A549 (cell line): Measurements from ENCODE around the gene PPP1R14D.

ENCODE experiments used
- BHLHE40 ChIP-seq: IDR thresholded peaks from 2 replicates; pipeline ENCODE4 v1.6.1; 2012; ENCODE audit warnings: low read depth, low read length, inconsistent platforms
- CHD2 ChIP-seq: fragments of 150-350 bp; IDR thresholded peaks from 2 replicates; pipeline ENCODE4 v1.6.1; 2014; ENCODE audit warnings: low read length; ENCODE audit not compliant: partially characterized antibody
- EP300 ChIP-seq, 2 experiments: fragments of >200 bp; sonication (Bioruptor Twin); formaldehyde crosslinking; IDR thresholded peaks; 2 replicates in 1 of 2; 3 replicates in 1 of 2; pipeline ENCODE4 v1.6.1; 2016 to 2017
- MAZ ChIP-seq: fragments of 150-350 bp; IDR thresholded peaks from 2 replicates; pipeline ENCODE4 v1.6.1; 2014; ENCODE audit warnings: antibody characterized with exemption, low read depth, low read length, borderline replicate concordance
- MYC ChIP-seq: IDR thresholded peaks from 2 replicates; pipeline ENCODE4 v1.6.1; 2012; ENCODE audit warnings: mild to moderate bottlenecking, inconsistent platforms, low read length, improper control_type of control experiment, borderline replicate concordance
- NPAS2 ChIP-seq: fragments of 250-450 bp; sonication (Bioruptor Pico); IDR thresholded peaks from 2 replicates; pipeline ENCODE4 v1.8.0; 2022; ENCODE audit warnings: mild to moderate bottlenecking, moderate library complexity, borderline replicate concordance
- POLR2A ChIP-seq: IDR thresholded peaks from 2 replicates; pipeline ENCODE4 v1.6.1; 2012; ENCODE audit warnings: mild to moderate bottlenecking, low read length
- RAD21 ChIP-seq, 2 experiments: fragments of >200 bp in 1 of 2; sonication (Bioruptor Twin) in 1 of 2; formaldehyde crosslinking in 1 of 2; IDR thresholded peaks in 1 of 2; conservative IDR thresholded peaks in 1 of 2; 2 replicates in 1 of 2; 3 replicates in 1 of 2; pipeline ENCODE4 v1.6.1; 2012 to 2018; ENCODE audit warnings: inconsistent platforms in 1 of 2
- RCOR1 ChIP-seq: fragments of 150-350 bp; IDR thresholded peaks from 2 replicates; pipeline ENCODE4 v1.6.1; 2014; ENCODE audit warnings: antibody characterized with exemption, low read length, low read depth
- REST ChIP-seq: fragments of 200-600 bp; sonication (generic); IDR thresholded peaks from 2 replicates; pipeline ENCODE4 v1.6.1; 2016; ENCODE audit warnings: antibody characterized with exemption, mild to moderate bottlenecking, moderate library complexity
- SMC3 ChIP-seq: fragments of >200 bp; sonication (Bioruptor Twin); formaldehyde crosslinking; IDR thresholded peaks from 3 replicates; pipeline ENCODE4 v1.6.1; 2018; ENCODE audit warnings: inconsistent platforms
- TP53 ChIP-seq: fragments of 250-450 bp; sonication (Bioruptor Pico); IDR thresholded peaks from 2 replicates; pipeline ENCODE4 v1.5.0; 2021; ENCODE audit warnings: mild to moderate bottlenecking, moderate library complexity
- TF ChIP-seq, protein P1 (sequence below): fragments of >200 bp; sonication (Bioruptor Twin); formaldehyde crosslinking; IDR thresholded peaks from 3 replicates; pipeline ENCODE4 v1.5.1; 2016

- TF ChIP-seq, protein P1, sequence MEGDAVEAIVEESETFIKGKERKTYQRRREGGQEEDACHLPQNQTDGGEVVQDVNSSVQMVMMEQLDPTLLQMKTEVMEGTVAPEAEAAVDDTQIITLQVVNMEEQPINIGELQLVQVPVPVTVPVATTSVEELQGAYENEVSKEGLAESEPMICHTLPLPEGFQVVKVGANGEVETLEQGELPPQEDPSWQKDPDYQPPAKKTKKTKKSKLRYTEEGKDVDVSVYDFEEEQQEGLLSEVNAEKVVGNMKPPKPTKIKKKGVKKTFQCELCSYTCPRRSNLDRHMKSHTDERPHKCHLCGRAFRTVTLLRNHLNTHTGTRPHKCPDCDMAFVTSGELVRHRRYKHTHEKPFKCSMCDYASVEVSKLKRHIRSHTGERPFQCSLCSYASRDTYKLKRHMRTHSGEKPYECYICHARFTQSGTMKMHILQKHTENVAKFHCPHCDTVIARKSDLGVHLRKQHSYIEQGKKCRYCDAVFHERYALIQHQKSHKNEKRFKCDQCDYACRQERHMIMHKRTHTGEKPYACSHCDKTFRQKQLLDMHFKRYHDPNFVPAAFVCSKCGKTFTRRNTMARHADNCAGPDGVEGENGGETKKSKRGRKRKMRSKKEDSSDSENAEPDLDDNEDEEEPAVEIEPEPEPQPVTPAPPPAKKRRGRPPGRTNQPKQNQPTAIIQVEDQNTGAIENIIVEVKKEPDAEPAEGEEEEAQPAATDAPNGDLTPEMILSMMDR, result no peak
- TF ChIP-seq TP53 (CRISPR knock-in tag) (no peak), REST (no peak), NPAS2 (no peak), RAD21 (conservative IDR thresholded peaks at IDR 0.05 in 1 of 2, IDR thresholded peaks at IDR 0.05 in 1 of 2) (no peak), MYC (no peak), MAZ (no peak), RCOR1 (no peak), POLR2A (no peak), CHD2 (no peak), SMC3 (no peak), BHLHE40 (no peak), EP300 (IDR thresholded peaks at IDR 0.05) (no peak)
These were observed 24.8 kb downstream of the PPP1R14D start for GRCh38 chr15:40803688-40804087.
